Endothelial cell of coronary artery (primary cell): ENCODE data around the gene MAP9. TPM values are rescaled to one million over a fixed set of nuclear protein-coding genes. Genes with fewer than 3 reads are reported as not detected.

Experiments
- total RNA-seq: library from RNA; depleted of rRNA; stranded (reverse); fragments of >200 nt; gene quantifications from 2 replicates; pipeline ENCODE4 v1.2.3, GENCODE V29; 2014

Gene MAP9
- 0.27 and 3.4 TPM in 2 replicates for total RNA-seq

GRCh38 chr4:155376387-155377268, at the start of gene MAP9:
Gene MAP9 (minus strand): TSS chr4:155376965. CDS start chr4:155375850, 1,115 bp downstream.

Other genes starting within 250 kb of the MAP9 start
- gene NPY2R, start 168.3 kb downstream of the MAP9 start, total RNA-seq, result not detected in 2 replicates